Measurements from ENCODE around the gene GPR142. TPM values are rescaled to one million over a fixed set of nuclear protein-coding genes. Genes with fewer than 3 reads are reported as not detected.

The GPR142 gene
- total RNA-seq, 6 donors from 2014 or later: 0.27 TPM; not detected in 5

DNA sequence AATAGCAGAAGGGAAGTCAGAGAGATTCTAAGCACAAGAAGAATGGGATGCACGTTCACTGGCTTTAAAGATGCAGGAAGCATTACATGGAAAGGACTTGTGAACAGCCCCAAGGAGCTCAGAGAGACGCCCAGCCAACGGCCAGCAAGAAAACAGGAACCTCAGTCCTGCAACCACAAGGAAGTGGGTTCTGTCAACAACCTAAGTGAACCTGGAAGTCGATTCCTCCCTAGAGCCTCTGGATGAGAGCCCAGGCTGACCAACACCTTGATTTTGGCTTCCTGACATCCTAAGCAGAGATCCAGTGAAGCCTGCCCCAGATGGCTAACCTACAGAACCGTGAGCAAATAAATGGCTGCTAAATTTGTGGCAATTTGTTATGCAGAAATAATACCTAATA lies 24.5 kb downstream of the GPR142 start:
- TF ChIP-seq EP300 (IDR thresholded peaks at IDR 0.05): no peak
- TF ChIP-seq CTCF (IDR thresholded peaks at IDR 0.05): no peak
- no peak for TF ChIP-seq POLR2AphosphoS5 (IDR thresholded peaks at IDR 0.05)
- TF ChIP-seq POLR2A (IDR thresholded peaks at IDR 0.05): no peak
- DNase-seq: no peak
- WGBS, 2 donors: 44 to 45% methylated on average over 5 of the region's 5 CpGs
- H3K27ac ChIP-seq: no peak overlapping the region
- H3K4me1 ChIP-seq: no peaks in the 10 kb centered on the region
- H3K27me3 ChIP-seq: no peaks in the 10 kb centered on the region
- H3K9me3 ChIP-seq: no peaks in the 10 kb centered on the region
- H3K4me3 ChIP-seq: no peak overlapping the region
- H3K36me3 ChIP-seq: no peaks in the 10 kb centered on the region
- no peak for ATAC-seq (ENCODE audit: low FRiP score in 2 of 2)

- Histone ChIP-seq H3K9me3 (no peaks in the 10 kb centered on the region), H3K4me1 (no peaks in the 10 kb centered on the region), H3K27me3 (no peaks in the 10 kb centered on the region), H3K27ac (no peak overlapping the region), H3K36me3 (no peaks in the 10 kb centered on the region), H3K4me3 (no peak overlapping the region)
- no peak for TF ChIP-seq CTCF (IDR thresholded peaks at IDR 0.05)
- TF ChIP-seq POLR2AphosphoS5 (IDR thresholded peaks at IDR 0.05): no peak
- TF ChIP-seq POLR2A (IDR thresholded peaks at IDR 0.05): no peak
- no peak for TF ChIP-seq EP300 (IDR thresholded peaks at IDR 0.05)
- no peak for DNase-seq
- WGBS, 2 donors: 59 to 66% methylated on average over 5 of the region's 5 CpGs
- ATAC-seq (ENCODE audit: low FRiP score in 2 of 2): no peak
Measured at GRCh38 chr17:74392848-74393247, 25.5 kb downstream of the GPR142 start.

DNA sequence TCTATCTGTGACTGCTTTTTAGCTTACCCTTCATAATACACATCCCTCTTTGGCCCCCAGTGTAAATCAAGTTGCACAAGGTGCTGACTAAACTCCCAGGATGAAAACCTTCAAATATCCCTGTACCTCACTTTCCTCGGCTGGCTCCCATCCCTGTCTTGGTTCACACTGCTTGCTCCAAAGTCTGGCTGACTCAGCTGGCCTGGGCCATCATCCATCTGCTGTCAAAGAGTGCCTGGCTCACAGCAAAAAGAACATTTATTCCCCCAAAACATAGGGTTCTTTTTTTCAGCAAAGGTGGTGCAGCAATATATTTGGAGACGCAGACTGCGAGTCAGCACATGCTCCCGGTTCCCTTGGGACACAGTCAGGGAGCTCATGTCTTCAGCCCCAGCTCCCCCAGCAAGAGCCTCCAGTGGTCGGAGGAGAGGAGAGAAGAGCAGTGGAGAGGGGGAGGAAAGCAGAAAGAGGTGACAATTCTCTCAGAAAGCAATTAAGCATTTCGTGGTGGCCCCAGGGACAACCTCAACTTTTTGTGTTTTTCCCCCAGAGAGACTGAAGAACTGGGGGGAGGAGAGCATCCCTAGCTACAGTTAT lies 26.1 kb downstream of the GPR142 start:
- H3K4me1 ChIP-seq: no peaks in the 10 kb centered on the region
- no peak overlapping the region for H3K4me3 ChIP-seq
- no peaks in the 10 kb centered on the region for H3K9me3 ChIP-seq
- 85 to 93% methylated on average over 6 of the region's 6 CpGs for WGBS, 2 donors
- no peaks in the 10 kb centered on the region for H3K36me3 ChIP-seq
- DNase-seq (no peak), ATAC-seq (ENCODE audit: low FRiP score in 2 of 2) (no peak)
- TF ChIP-seq CTCF (IDR thresholded peaks at IDR 0.05) (no peak), EP300 (IDR thresholded peaks at IDR 0.05) (no peak), POLR2A (IDR thresholded peaks at IDR 0.05) (no peak), POLR2AphosphoS5 (IDR thresholded peaks at IDR 0.05) (no peak)
- no peak overlapping the region for H3K27ac ChIP-seq
- no peaks in the 10 kb centered on the region for H3K27me3 ChIP-seq

- TF ChIP-seq POLR2A (IDR thresholded peaks at IDR 0.05): no peak
- no peak for TF ChIP-seq POLR2AphosphoS5 (IDR thresholded peaks at IDR 0.05)
- TF ChIP-seq CTCF (IDR thresholded peaks at IDR 0.05): no peak
- no peak for ATAC-seq (ENCODE audit: low FRiP score in 2 of 2)
- no peak overlapping the region for H3K4me3 ChIP-seq
- WGBS, 2 donors: 89 to 90% methylated on average over 9 to 12 of the region's 12 CpGs
- H3K36me3 ChIP-seq: no peaks in the 10 kb centered on the region
- DNase-seq: no peak
- H3K9me3 ChIP-seq: no peaks in the 10 kb centered on the region
- no peaks in the 10 kb centered on the region for H3K27me3 ChIP-seq
- H3K27ac ChIP-seq: no peak overlapping the region
- no peaks in the 10 kb centered on the region for H3K4me1 ChIP-seq
Measured at GRCh38 chr17:74394275-74394950, 27.1 kb downstream of the GPR142 start.

DNA sequence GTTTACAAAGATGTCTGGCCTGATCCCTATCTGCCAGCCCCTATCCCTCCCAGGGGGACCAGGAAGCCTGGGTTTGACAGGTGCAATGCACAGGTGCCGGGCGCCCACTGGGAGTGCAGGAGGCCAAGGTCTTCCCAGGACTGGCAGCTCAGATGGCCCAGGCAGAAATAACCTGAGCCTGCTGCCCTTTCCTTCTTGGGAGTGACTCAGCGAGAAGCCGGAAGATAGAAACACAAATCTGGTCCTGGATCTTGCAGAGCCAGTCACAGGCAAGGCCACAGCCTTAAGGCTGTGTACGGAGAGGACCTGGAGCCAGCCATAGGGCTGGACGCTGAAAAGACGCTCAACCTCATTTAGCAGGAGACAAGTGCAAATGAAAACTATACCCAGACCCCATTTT lies 27.7 kb downstream of the GPR142 start:
- Histone ChIP-seq H3K27ac (no peak overlapping the region), H3K9me3 (no peaks in the 10 kb centered on the region), H3K4me1 (no peaks in the 10 kb centered on the region), H3K36me3 (no peaks in the 10 kb centered on the region), H3K4me3 (no peak overlapping the region), H3K27me3 (no peaks in the 10 kb centered on the region)
- no peak for TF ChIP-seq POLR2A (IDR thresholded peaks at IDR 0.05)
- no peak for TF ChIP-seq CTCF (IDR thresholded peaks at IDR 0.05)
- TF ChIP-seq EP300 (IDR thresholded peaks at IDR 0.05): no peak
- TF ChIP-seq POLR2AphosphoS5 (IDR thresholded peaks at IDR 0.05): no peak
- DNase-seq (no peak), ATAC-seq (ENCODE audit: low FRiP score in 2 of 2) (no peak)
- 91 to 95% methylated on average over 7 of the region's 7 CpGs for WGBS, 2 donors
